ENCODE measurements around the gene CHERP. TPM values are rescaled to one million over a fixed set of nuclear protein-coding genes. Genes with fewer than 3 reads are reported as not detected.
"Not testable (repeated sequence)": the region's sequence is repeated elsewhere in the genome, so short reads cannot be mapped to it uniquely, and the experiment has no call there.

CHERP gene
- total RNA-seq, 1 donor from 2014 or later = 32.6 TPM

DNA sequence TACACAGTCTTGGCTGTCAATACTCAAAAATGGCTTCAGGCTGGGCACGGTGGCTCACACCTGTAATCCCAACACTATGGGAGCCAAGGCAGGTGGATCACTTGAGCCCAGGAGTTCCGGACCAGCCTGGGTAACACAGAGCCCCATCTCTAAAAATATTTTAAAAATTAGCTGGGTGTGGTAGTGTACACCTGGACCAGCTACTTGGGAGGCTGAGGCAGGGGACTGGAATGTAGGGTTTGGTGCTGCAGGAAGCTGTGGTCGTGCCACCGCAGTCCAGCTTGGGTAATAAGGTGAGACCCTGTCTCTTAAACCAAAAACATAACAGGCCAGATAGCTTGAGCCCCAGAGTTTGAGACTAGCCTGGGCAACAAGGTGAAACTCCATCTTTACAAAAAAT is 6.7 kb upstream of the CHERP start:
- H3K9me3 Mint-ChIP-seq (ENCODE audit: low read depth) = no peaks in the 10 kb centered on the region
- H3K4me3 Mint-ChIP-seq (ENCODE audit: unreplicated experiment) = no peak overlapping the region
- H3K27ac Mint-ChIP-seq (ENCODE audit: unreplicated experiment) = no peak overlapping the region

DNA sequence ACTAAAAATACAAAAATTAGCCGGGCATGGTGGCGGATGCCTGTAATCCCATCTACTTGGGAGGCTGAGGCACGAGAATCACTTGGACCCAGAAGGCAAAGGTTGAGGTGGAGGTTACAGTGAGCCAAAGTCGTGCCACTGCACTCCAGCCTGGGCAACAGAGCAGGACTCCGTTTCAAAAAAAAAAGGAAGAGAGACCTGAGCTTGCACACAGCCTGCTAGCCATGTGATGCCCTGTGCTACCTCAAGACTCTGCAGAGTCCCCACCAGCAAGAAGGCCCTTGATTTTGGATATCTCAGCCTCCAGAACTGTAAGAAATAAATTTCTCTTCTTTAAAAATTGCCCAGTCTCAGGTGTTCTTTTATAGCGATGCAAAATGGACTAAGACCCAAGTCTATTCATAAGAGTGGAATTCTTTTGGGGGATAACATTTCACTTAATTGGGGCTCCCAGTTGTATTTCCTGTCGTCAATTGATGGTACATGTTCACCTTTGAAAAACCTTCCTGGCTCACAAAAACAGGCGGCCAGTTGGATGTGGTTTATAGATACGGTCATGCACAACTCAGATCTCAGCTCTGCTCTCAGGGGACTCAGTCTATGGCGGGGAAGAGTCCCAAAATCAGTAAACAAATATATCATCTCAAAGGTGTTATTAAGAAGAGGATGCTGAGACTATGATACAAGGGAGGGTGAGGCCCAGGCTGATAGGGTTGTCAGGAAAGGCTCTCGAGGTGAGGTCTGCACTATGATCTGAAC is 2.4 kb upstream of the CHERP start:
- H3K4me1 Mint-ChIP-seq (ENCODE audit: low read depth) = peaks cover 31% of the 10 kb centered on the region
- no peaks in the 10 kb centered on the region for H3K9me3 Mint-ChIP-seq (ENCODE audit: low read depth)
- peak overlapping the region; percentile 22 for H3K27ac Mint-ChIP-seq (ENCODE audit: unreplicated experiment)
- H3K27me3 Mint-ChIP-seq (ENCODE audit: low read depth) = no peaks in the 10 kb centered on the region
- TF ChIP-seq, protein P1, sequence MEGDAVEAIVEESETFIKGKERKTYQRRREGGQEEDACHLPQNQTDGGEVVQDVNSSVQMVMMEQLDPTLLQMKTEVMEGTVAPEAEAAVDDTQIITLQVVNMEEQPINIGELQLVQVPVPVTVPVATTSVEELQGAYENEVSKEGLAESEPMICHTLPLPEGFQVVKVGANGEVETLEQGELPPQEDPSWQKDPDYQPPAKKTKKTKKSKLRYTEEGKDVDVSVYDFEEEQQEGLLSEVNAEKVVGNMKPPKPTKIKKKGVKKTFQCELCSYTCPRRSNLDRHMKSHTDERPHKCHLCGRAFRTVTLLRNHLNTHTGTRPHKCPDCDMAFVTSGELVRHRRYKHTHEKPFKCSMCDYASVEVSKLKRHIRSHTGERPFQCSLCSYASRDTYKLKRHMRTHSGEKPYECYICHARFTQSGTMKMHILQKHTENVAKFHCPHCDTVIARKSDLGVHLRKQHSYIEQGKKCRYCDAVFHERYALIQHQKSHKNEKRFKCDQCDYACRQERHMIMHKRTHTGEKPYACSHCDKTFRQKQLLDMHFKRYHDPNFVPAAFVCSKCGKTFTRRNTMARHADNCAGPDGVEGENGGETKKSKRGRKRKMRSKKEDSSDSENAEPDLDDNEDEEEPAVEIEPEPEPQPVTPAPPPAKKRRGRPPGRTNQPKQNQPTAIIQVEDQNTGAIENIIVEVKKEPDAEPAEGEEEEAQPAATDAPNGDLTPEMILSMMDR (IDR thresholded peaks at IDR 0.05) = no peak
- H3K36me3 Mint-ChIP-seq (ENCODE audit: low read depth) = peaks cover 2% of the 10 kb centered on the region
- no peak overlapping the region for H3K4me3 Mint-ChIP-seq (ENCODE audit: unreplicated experiment)
- DNase-seq (ENCODE audit: low spot score) = no peak

More for the DNA sequence above, 6.7 kb upstream of the CHERP start:
- no peak for DNase-seq (ENCODE audit: low spot score)
- peaks cover 6% of the 10 kb centered on the region for H3K4me1 Mint-ChIP-seq (ENCODE audit: low read depth)
- no peaks in the 10 kb centered on the region for H3K27me3 Mint-ChIP-seq (ENCODE audit: low read depth)
- TF ChIP-seq, protein P1 (IDR thresholded peaks at IDR 0.05) = no peak
- H3K36me3 Mint-ChIP-seq (ENCODE audit: low read depth) = peaks cover 17% of the 10 kb centered on the region

DNA sequence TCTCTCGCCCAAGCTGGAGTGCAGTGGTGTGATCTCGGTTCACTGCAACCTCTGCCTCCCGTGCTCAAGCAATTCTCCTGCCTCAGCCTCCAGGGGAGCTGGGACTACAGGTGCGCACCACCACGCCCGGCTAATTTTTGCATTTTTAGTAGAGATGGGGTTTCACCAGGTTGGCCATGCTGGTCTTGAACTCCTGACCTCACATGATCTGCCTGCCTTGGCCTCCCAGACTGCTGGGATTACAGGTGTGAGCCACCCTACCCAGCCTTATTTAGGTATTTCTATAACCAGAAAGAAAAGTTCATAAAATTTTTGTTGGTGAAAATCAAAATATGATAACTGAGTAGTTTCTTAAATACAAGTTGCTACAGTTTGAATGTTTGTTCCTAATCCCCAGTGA is 1.5 kb upstream of the CHERP start:
- peak overlapping the region; percentile 32 for H3K27ac Mint-ChIP-seq (ENCODE audit: unreplicated experiment)
- not testable (repeated sequence) for H3K9me3 Mint-ChIP-seq (ENCODE audit: low read depth); DNase-seq (ENCODE audit: low spot score); H3K36me3 Mint-ChIP-seq (ENCODE audit: low read depth); H3K27me3 Mint-ChIP-seq (ENCODE audit: low read depth)
- peaks cover 33% of the 10 kb centered on the region for H3K4me1 Mint-ChIP-seq (ENCODE audit: low read depth)
- peak overlapping the region; percentile 19 for H3K4me3 Mint-ChIP-seq (ENCODE audit: unreplicated experiment)

DNA sequence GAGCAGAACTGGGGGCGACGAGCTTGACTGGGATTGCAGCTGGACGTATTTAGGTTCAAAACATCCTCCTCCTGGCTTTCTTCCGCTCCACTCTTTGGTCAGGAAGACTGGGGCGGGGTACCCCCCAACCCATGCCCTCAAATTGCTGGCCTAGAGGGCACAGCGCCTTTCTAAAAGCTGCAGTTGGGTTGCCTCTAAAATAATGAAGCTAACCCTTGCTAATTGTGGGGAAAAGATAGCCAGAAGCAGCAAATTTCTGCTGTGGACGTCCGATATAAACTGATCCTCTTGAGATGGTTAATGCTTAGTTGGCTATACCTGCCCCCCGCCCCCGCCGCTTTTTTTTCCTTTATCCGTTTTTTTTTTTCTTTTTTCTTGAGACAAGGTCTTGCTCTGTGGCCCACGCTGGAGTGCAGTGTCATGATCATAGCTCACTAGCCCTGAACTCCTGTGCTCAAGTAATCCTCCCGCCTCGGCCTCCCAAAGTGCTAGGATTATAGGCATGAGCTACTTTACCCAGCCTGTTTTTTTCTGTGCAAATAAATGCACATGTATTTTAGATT is 754 bp upstream of the CHERP start:
- H3K4me3 Mint-ChIP-seq (ENCODE audit: unreplicated experiment) = peak overlapping the region; percentile 86
- no peaks in the 10 kb centered on the region for H3K9me3 Mint-ChIP-seq (ENCODE audit: low read depth)
- no peaks in the 10 kb centered on the region for H3K27me3 Mint-ChIP-seq (ENCODE audit: low read depth)
- no peak for DNase-seq (ENCODE audit: low spot score)
- TF ChIP-seq, protein P1 (IDR thresholded peaks at IDR 0.05) = no peak
- peaks cover 7% of the 10 kb centered on the region for H3K36me3 Mint-ChIP-seq (ENCODE audit: low read depth)
- peaks cover 33% of the 10 kb centered on the region for H3K4me1 Mint-ChIP-seq (ENCODE audit: low read depth)
- peak overlapping the region; percentile 90 for H3K27ac Mint-ChIP-seq (ENCODE audit: unreplicated experiment)

DNA sequence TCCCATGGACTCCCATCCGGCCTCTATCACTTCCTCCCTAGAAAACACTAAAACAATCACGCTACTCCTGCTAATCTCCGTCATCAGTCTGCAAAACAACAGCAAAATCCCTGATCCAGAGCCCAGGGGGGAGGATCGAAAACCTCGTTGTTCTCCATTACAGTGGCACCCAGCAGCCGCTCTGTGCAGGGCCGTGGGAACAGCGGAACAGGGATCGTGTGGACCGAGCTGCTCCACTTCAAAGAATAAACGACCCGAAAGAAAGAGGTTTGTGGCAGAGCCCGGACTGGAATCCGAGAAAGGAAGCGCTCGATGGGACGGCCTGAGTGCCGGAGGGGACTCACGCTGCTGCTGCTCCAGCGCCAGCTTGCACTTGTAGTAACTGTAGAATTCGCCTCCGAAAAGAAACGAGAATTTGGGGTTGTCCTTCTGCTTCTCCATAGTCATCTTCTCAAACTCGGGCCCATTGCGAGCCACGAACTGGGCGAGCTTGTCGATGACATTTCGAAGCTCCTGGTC is 652 bp downstream of the CHERP start:
- Mint-ChIP-seq H3K27me3 (ENCODE audit: low read depth) (no peaks in the 10 kb centered on the region), H3K27ac (ENCODE audit: unreplicated experiment) (peak overlapping the region; percentile 93), H3K36me3 (ENCODE audit: low read depth) (peaks cover 8% of the 10 kb centered on the region), H3K9me3 (ENCODE audit: low read depth) (no peaks in the 10 kb centered on the region), H3K4me1 (ENCODE audit: low read depth) (peaks cover 33% of the 10 kb centered on the region), H3K4me3 (ENCODE audit: unreplicated experiment) (peak overlapping the region; percentile 86)
- TF ChIP-seq, protein P1 (IDR thresholded peaks at IDR 0.05) = no peak
- no peak for DNase-seq (ENCODE audit: low spot score)
